GM12891 (cell line): ENCODE measurements around the gene EVX2.

ENCODE experiments used
- DNase-seq: peaks from one replicate; pipeline ENCODE4 v3.0.0; 2011; ENCODE audit warnings: low spot score; ENCODE audit not compliant: insufficient read length
- FAIRE-seq: peaks from 2 replicates; lab custom pipeline; 2011; peaks lifted over from hg19 to GRCh38; lab: Jason Lieb, UNC
- PAX5 ChIP-seq: IDR thresholded peaks from 2 replicates; pipeline ENCODE4 v1.6.1; 2011; ENCODE audit warnings: low read length, moderate library complexity, mild to moderate bottlenecking; ENCODE audit not compliant: insufficient read depth, severe bottlenecking
- POLR2A ChIP-seq: IDR thresholded peaks from 2 replicates; pipeline ENCODE4 v1.6.1; 2011; ENCODE audit warnings: low read depth, low read length, control low read depth
- POLR2AphosphoS5 ChIP-seq: IDR thresholded peaks from 2 replicates; pipeline ENCODE4 v1.6.1; 2011; ENCODE audit warnings: low read depth, low read length, control low read depth
- POU2F2 ChIP-seq: IDR thresholded peaks from 2 replicates; pipeline ENCODE4 v1.6.1; 2011; ENCODE audit warnings: low read depth, mild to moderate bottlenecking, control low read depth, low read length, moderate library complexity
- SPI1 ChIP-seq: IDR thresholded peaks from 2 replicates; pipeline ENCODE4 v1.6.1; 2011; ENCODE audit warnings: low read depth, low read length, control low read depth
- TAF1 ChIP-seq: IDR thresholded peaks from 2 replicates; pipeline ENCODE4 v1.6.1; 2011; ENCODE audit warnings: low read depth, low read length, control low read depth

Gene EVX2

DNA sequence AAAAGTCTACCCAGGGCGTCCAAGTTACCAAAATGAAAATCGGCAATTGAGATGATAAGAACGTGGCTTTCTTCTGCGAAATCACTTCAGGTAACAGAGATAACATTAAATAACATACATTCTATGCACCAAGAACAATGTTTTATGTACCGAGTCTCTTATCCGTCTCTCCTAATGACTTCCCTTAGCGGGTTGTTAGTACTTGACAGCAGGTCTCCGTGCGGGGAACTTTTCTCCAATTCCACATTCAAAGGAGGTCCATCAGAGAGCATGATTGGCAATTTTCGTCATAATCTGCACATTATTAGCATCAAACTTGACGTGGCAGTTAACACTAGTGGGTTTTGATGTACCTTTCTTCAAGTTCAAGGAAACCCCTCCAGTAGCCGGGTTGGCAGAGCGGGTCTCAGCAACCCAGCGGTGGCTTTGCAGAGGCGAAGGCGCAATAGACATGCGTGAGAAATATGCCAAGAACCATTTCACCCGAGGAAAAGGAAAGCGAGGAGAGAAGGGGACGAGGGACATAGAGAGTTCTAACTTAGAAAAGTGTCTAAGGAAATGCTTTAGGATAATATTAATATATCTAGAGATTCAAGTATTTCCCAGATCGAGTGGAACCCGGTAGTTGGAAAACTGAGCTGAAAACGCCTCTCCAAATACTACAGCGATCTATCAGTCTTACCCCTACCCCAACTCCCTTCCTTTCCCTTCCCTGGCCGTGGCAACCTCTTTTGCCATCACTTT, 5.0 kb downstream of the EVX2 start:
- DNase-seq (no peak), FAIRE-seq (no peak)
- TF ChIP-seq POU2F2 (no peak), SPI1 (no peak), POLR2A (no peak), POLR2AphosphoS5 (no peak), PAX5 (no peak), TAF1 (no peak)

DNA sequence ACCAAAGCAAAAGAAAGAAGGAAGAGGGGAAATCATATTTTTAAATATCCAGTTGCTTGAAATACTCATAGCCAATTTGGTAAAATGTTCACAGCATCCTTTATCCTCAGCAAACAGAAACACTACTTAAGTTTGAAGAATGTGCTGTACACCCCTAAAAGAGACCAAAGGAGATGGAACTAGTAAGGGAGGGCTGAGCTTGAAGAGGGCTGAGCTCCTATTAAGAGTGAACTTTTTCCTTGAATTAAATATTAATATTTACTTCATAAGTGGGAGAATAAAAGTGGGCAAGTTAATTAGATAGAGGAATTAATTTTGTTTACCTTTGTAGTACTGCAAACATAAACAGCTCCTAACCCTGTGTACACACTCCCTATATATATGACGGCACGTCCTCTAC, 7.0 kb downstream of the EVX2 start:
- FAIRE-seq (no peak), DNase-seq (no peak)
- TF ChIP-seq POU2F2 (no peak), PAX5 (no peak), SPI1 (no peak)

DNA sequence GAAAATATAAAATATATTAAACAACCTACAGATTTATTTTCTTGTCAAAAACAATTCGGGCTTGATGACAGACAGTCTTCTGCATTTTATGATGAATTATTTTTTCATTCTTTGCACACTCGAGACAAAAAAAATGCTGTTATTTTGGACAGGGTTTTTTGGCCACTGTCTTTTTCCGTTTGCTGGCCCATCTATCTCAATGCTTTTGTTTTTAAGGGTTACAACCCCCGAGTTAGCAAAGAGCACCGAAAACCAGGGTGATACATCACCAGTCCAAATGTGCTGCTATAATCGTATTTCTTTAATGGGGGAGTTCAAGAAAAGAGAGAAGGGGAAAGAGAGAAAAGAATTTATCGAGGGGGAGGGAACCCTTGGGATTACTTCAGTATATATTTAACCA, 7.7 kb downstream of the EVX2 start:
- FAIRE-seq (no peak), DNase-seq (no peak)
- TF ChIP-seq POLR2A (no peak), TAF1 (no peak), SPI1 (no peak), POU2F2 (no peak), PAX5 (no peak), POLR2AphosphoS5 (no peak)

DNA sequence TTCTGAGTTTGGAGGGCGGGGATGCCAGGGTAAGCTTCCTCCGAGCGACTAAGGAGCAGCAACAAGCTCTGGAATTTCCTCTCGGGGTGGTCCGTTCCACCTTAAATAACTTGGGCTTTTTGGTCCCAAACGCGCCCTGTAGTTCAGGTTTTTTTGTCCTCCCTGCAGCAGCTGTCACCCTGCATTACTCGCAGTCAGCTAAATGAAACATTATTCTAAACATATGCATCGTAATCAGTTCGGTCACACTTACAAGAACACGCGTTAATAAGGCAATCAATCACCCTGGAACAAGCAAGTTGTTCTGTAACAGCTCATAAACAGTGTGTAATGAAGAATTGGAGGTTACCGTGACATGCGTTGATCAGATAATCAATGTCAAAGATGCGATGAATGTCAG, 8.3 kb downstream of the EVX2 start:
- DNase-seq, result no peak
- no peak for TF ChIP-seq SPI1
- TF ChIP-seq PAX5, result no peak
- FAIRE-seq, result no peak

DNA sequence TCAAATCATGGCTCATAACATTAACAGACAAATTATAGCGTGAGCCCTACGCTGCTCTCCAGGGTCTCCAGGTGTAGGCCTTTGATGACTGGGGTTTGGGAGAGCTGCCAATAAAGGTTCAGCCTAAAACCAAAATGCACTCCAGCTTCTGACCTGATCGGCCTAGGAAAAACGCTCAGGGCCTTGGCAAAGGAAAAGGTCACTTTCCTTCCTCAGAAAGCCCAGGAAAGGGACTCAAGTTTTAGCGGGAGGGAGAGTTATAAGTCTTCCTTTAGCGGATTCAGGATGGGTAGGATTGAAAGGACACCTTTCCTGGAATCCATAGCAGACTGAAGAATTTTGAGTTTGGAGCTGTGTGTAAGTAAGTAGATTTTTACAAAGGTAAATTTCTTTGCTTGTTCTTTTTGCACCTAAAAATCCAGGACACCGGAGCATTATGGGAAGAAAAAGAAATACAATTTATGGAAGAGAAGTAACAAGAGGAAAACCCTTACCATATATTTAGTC, 8.8 kb downstream of the EVX2 start:
- FAIRE-seq (no peak), DNase-seq (no peak)
- no peak for TF ChIP-seq POLR2A
- TF ChIP-seq TAF1, result no peak
- no peak for TF ChIP-seq SPI1
- TF ChIP-seq PAX5, result no peak
- no peak for TF ChIP-seq POU2F2
- no peak for TF ChIP-seq POLR2AphosphoS5

DNA sequence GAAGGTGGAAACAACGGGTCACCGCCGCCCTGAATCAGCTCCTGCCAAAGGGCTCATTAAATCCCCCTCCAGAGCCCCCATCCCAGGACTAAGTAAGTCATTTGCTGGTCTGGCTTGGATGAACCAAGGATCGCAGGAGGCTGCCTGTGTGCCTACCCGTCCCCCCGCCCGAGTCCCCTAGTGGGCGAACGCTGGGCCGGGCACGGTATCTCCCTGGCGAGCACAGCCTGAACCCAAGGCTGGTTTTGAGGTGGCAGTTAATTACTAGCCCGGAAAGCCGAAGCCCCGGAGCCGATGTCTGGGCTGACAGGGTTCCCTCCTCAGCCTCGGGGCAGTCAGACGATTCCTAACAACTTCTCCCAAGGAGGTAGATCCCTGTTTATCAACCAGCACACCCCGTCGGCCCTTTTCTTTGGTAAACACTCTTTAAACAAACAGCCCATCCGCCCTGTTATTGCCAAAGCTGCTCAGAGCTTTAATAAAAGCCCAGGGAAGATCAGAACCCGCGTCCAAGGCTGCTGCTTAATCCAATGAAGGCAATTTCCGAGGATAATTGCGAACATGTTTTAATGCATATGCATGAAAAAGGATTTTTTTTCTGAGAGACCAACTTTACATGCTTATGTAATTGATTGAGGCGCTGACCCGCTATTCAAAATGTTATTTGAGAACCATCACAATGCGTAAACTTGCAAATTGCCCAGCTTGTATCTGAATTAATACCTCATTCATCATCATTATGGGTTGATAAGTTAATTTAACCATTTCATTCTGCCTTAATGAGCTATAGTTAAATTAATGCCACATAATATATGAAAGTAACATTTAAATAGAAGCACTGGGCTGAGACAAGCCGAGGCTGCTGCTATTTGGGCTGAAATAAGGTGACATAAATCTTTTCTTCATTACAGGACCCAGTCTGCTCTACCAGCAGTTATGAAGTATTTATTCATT, 10.5 kb downstream of the EVX2 start:
- TF ChIP-seq TAF1 (no peak), SPI1 (no peak), PAX5 (no peak), POLR2A (no peak), POU2F2 (no peak), POLR2AphosphoS5 (no peak)
- FAIRE-seq, result no peak
- DNase-seq, result no peak

DNA sequence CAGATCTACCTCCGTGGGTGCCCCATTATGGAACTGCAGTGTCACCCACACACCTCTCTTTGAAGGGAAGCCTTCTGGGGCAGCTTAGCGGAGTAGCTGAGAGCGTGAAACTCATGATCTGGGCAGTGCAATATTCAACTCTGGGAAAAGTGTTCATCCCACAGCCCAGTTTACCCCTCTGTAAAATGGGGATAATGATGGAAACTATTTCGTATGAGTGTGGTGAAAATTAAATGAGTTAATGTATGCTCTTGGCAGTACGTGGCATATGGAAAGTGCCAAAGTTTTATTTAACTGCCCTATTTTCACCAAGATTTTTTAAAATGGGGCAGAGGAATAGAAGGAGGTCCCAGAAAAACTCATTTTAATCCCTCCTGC, 11.5 kb downstream of the EVX2 start:
- FAIRE-seq, result no peak
- TF ChIP-seq POLR2AphosphoS5, result no peak
- no peak for TF ChIP-seq PAX5
- TF ChIP-seq TAF1, result no peak
- no peak for TF ChIP-seq POLR2A
- no peak for DNase-seq

DNA sequence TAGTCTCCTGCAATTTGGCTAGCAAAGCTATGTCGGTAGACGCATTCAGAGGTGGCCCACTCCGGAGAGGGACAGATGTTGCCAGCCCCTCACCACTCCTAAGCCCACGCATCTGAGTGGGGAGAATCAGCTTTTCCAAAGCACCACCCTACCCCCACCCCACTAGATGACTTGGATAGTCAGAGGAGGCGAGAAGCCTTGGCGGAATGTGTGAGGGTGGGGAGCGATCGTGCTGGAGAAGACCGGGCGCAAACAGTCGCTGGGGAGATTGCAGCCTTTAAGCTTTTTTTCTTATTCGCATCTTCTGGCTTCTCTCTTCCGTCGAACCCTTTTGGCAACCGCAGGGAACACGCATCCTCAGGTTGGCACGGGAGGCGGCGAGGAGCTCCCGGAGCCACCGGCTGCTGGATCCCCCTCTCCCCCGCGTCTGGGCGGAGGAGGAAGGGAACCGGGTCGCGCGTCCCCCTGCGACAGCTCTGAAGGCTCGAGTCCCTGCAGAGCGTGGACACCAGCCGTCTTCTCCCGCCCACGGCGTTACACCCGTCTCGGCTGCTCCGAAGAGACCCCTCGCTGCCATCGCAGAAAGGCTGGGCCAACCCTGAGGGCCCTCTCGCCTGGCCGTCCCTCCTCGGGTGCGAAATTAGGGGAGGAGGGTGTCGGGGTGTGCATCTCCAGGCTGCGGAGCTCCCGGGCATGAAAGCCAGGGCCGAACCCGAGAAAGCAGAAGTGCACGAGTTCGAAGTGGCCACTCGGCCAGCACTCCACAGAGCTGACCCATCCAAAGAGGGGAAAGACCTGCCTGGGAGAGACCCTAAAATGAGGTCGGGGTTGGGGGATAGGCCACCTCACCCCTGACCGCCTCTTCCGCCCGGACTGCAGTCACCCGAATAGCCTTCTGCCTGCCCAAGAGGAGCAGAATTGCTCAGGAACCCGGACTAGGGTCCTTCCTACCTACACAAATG, 12.2 kb downstream of the EVX2 start:
- TF ChIP-seq TAF1, result no peak
- no peak for TF ChIP-seq POLR2AphosphoS5
- TF ChIP-seq POLR2A, result no peak
- no peak for TF ChIP-seq SPI1
- no peak for TF ChIP-seq PAX5
- TF ChIP-seq POU2F2, result no peak
- DNase-seq (no peak), FAIRE-seq (no peak)
